DND-41 (cell line): Measurements from ENCODE around the gene NOS1AP.

Source experiments
- ATAC-seq: fragments of 200-7000 bp; cut with Tn5 transposase; 3 replicates; pipeline ENCODE4 v1.9.1; 2021; ENCODE audit warnings: low read depth; ENCODE audit not compliant: insufficient read depth
- DNase-seq: peaks from one replicate; pipeline ENCODE4 v3.0.0-alpha.2; 2020
- H2AFZ ChIP-seq: 2 replicates; pipeline ENCODE4 v1.6.0; 2012; ENCODE audit warnings: low read depth, low read length
- H3K27ac ChIP-seq: 2 replicates; pipeline ENCODE4 v1.5.1; 2012; ENCODE audit warnings: low read length, inconsistent platforms
- H3K27me3 ChIP-seq: fragments of 200-600 bp; sonication (generic); 2 replicates; pipeline ENCODE4 v1.6.0; 2012; ENCODE audit warnings: low read length, mild to moderate bottlenecking, inconsistent platforms; ENCODE audit not compliant: insufficient read depth, poor library complexity
- H3K36me3 ChIP-seq: 2 replicates; pipeline ENCODE4 v1.5.1; 2012; ENCODE audit warnings: low read length, inconsistent platforms; ENCODE audit not compliant: insufficient read depth
- H3K4me1 ChIP-seq: 2 replicates; pipeline ENCODE4 v1.5.1; 2012; ENCODE audit warnings: mild to moderate bottlenecking, low read length; ENCODE audit not compliant: insufficient read depth
- H3K4me2 ChIP-seq: 2 replicates; pipeline ENCODE4 v1.6.0; 2012; ENCODE audit warnings: mild to moderate bottlenecking, moderate library complexity, low read length, inconsistent platforms; ENCODE audit not compliant: insufficient read depth
- H3K4me3 ChIP-seq, 2 experiments: fragments of 200-600 bp in 1 of 2; shearing (Covaris generic) in 1 of 2; 2 replicates each; pipeline ENCODE4 v1.5.1; 2012 to 2016; ENCODE audit warnings: inconsistent platforms in 2 of 2, low read length in 2 of 2, mild to moderate bottlenecking in 2 of 2, low read depth in 1 of 2, moderate library complexity in 1 of 2
- H3K79me2 ChIP-seq: 2 replicates; pipeline ENCODE4 v1.6.0; 2012; ENCODE audit warnings: low read length, inconsistent platforms; ENCODE audit not compliant: insufficient read depth
- H3K9ac ChIP-seq: 2 replicates; pipeline ENCODE4 v1.6.0; 2012; ENCODE audit warnings: low read depth, mild to moderate bottlenecking, inconsistent platforms, low read length, moderate library complexity
- H3K9me3 ChIP-seq: 2 replicates; pipeline ENCODE4 v1.5.1; 2012; ENCODE audit warnings: low read length, moderate library complexity, mild to moderate bottlenecking, inconsistent platforms; ENCODE audit not compliant: insufficient read depth, severe bottlenecking
- H4K20me1 ChIP-seq: 2 replicates; pipeline ENCODE4 v1.6.0; 2012; ENCODE audit warnings: low read length; ENCODE audit not compliant: insufficient read depth
- EZH2 ChIP-seq: IDR thresholded peaks from 3 replicates; pipeline ENCODE4 v1.6.1; 2012; ENCODE audit warnings: borderline replicate concordance, low read depth, mild to moderate bottlenecking, moderate library complexity, low read length, inconsistent platforms; ENCODE audit not compliant: severe bottlenecking
- TF ChIP-seq, protein P1 (sequence below): IDR thresholded peaks from 2 replicates; pipeline ENCODE4 v1.5.1; 2012; ENCODE audit warnings: borderline replicate concordance, low read length, moderate library complexity, mild to moderate bottlenecking; ENCODE audit not compliant: poor library complexity, severe bottlenecking; ENCODE audit errors: extremely low read depth

NOS1AP gene

GRCh38 chr1:162283657-162284056 lies 214.2 kb downstream of the NOS1AP start:
- Histone ChIP-seq H2AFZ (no peak overlapping the region), H3K9ac (no peak overlapping the region), H3K27me3 (peaks cover 32% of the 10 kb centered on the region), H3K4me3 (no peak overlapping the region), H3K4me1 (no peaks in the 10 kb centered on the region), H3K36me3 (no peaks in the 10 kb centered on the region), H3K79me2 (no peaks in the 10 kb centered on the region), H4K20me1 (no peaks in the 10 kb centered on the region), H3K27ac (no peak overlapping the region), H3K4me2 (no peak overlapping the region), H3K9me3 (no peaks in the 10 kb centered on the region)
- ATAC-seq (no peak), DNase-seq (no peak)
- TF ChIP-seq EZH2: no peak
- TF ChIP-seq, protein P1, sequence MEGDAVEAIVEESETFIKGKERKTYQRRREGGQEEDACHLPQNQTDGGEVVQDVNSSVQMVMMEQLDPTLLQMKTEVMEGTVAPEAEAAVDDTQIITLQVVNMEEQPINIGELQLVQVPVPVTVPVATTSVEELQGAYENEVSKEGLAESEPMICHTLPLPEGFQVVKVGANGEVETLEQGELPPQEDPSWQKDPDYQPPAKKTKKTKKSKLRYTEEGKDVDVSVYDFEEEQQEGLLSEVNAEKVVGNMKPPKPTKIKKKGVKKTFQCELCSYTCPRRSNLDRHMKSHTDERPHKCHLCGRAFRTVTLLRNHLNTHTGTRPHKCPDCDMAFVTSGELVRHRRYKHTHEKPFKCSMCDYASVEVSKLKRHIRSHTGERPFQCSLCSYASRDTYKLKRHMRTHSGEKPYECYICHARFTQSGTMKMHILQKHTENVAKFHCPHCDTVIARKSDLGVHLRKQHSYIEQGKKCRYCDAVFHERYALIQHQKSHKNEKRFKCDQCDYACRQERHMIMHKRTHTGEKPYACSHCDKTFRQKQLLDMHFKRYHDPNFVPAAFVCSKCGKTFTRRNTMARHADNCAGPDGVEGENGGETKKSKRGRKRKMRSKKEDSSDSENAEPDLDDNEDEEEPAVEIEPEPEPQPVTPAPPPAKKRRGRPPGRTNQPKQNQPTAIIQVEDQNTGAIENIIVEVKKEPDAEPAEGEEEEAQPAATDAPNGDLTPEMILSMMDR: no peak

- H3K4me1 ChIP-seq: no peaks in the 10 kb centered on the region
- H3K27me3 ChIP-seq: peaks cover 27% of the 10 kb centered on the region
- H4K20me1 ChIP-seq: no peaks in the 10 kb centered on the region
- no peak overlapping the region for H3K4me2 ChIP-seq
- H3K9me3 ChIP-seq: no peaks in the 10 kb centered on the region
- TF ChIP-seq, protein P1: no peak
- no peak for TF ChIP-seq EZH2
- no peaks in the 10 kb centered on the region for H3K79me2 ChIP-seq
- no peak overlapping the region for H2AFZ ChIP-seq
- no peak overlapping the region for H3K9ac ChIP-seq
- no peak overlapping the region for H3K4me3 ChIP-seq
- no peak for ATAC-seq
- H3K36me3 ChIP-seq: no peaks in the 10 kb centered on the region
- no peak for DNase-seq
- H3K27ac ChIP-seq: no peak overlapping the region
These were observed 214.9 kb downstream of the NOS1AP start for GRCh38 chr1:162284206-162284955.

GRCh38 chr1:162285149-162285561 lies 215.7 kb downstream of the NOS1AP start:
- Histone ChIP-seq H3K4me1 (no peaks in the 10 kb centered on the region), H3K27me3 (peaks cover 25% of the 10 kb centered on the region), H4K20me1 (no peaks in the 10 kb centered on the region), H3K9me3 (no peaks in the 10 kb centered on the region), H3K27ac (no peak overlapping the region), H3K36me3 (no peaks in the 10 kb centered on the region), H2AFZ (no peak overlapping the region), H3K4me3 (no peak overlapping the region), H3K9ac (no peak overlapping the region), H3K4me2 (no peak overlapping the region), H3K79me2 (no peaks in the 10 kb centered on the region)
- ATAC-seq (no peak), DNase-seq (no peak)
- TF ChIP-seq, protein P1: no peak
- no peak for TF ChIP-seq EZH2

- H3K27ac ChIP-seq: no peak overlapping the region
- no peak overlapping the region for H3K9ac ChIP-seq
- ATAC-seq: no peak
- H3K9me3 ChIP-seq: no peaks in the 10 kb centered on the region
- H3K27me3 ChIP-seq: peaks cover 16% of the 10 kb centered on the region
- no peaks in the 10 kb centered on the region for H3K36me3 ChIP-seq
- no peak overlapping the region for H2AFZ ChIP-seq
- H3K79me2 ChIP-seq: no peaks in the 10 kb centered on the region
- no peaks in the 10 kb centered on the region for H3K4me1 ChIP-seq
- H3K4me3 ChIP-seq: no peak overlapping the region
- H4K20me1 ChIP-seq: no peaks in the 10 kb centered on the region
- no peak for DNase-seq
- no peak overlapping the region for H3K4me2 ChIP-seq
- TF ChIP-seq EZH2: no peak
- TF ChIP-seq, protein P1: no peak
These were observed 221.5 kb downstream of the NOS1AP start for GRCh38 chr1:162291000-162291399.
